H9 (cell line): Measurements from ENCODE around the gene CDR2. TPM values are rescaled to one million over a fixed set of nuclear protein-coding genes. Genes with fewer than 3 reads are reported as not detected.
A peak's percentile ranks its signal among the peaks of the same experiment; 100 is the strongest.

ENCODE experiments used
- DNase-seq: peaks from one replicate; pipeline ENCODE4 v3.0.0-alpha.2; 2017
- H2AFZ ChIP-seq: one replicate; pipeline ENCODE4 v1.6.1; 2013; ENCODE audit warnings: mild to moderate bottlenecking, low read length, control low read depth, moderate library complexity
- H2AK5ac ChIP-seq: 2 replicates; pipeline ENCODE4 v1.6.1; 2013; ENCODE audit warnings: low read length, control low read depth, mixed read lengths; ENCODE audit not compliant: insufficient read length
- H2BK120ac ChIP-seq: one replicate; pipeline ENCODE4 v1.6.1; 2013; ENCODE audit warnings: low read depth, mild to moderate bottlenecking, low read length, control low read depth, inconsistent platforms; ENCODE audit not compliant: poor library complexity, severe bottlenecking
- H2BK12ac ChIP-seq: 2 replicates; pipeline ENCODE4 v1.6.1; 2013; ENCODE audit warnings: low read length, control low read depth, mixed read lengths, low read depth; ENCODE audit not compliant: insufficient read length
- H2BK15ac ChIP-seq: 2 replicates; pipeline ENCODE4 v1.6.1; 2013; ENCODE audit warnings: low read depth, low read length, control low read depth
- H2BK20ac ChIP-seq: one replicate; pipeline ENCODE4 v1.6.1; 2013; ENCODE audit warnings: low read depth, mild to moderate bottlenecking, low read length, control low read depth, inconsistent platforms; ENCODE audit not compliant: poor library complexity, severe bottlenecking
- H2BK5ac ChIP-seq: 2 replicates; pipeline ENCODE4 v1.6.1; 2013; ENCODE audit warnings: low read length, control low read depth, mixed read lengths; ENCODE audit not compliant: insufficient read length
- H3K14ac ChIP-seq: 2 replicates; pipeline ENCODE4 v1.6.1; 2013; ENCODE audit warnings: low read length, control low read depth; ENCODE audit not compliant: insufficient read depth
- H3K18ac ChIP-seq: 2 replicates; pipeline ENCODE4 v1.6.1; 2013; ENCODE audit warnings: low read depth, mild to moderate bottlenecking, mixed read lengths, low read length, control low read depth; ENCODE audit not compliant: insufficient read length
- H3K23ac ChIP-seq: 2 replicates; pipeline ENCODE4 v1.6.1; 2013; ENCODE audit warnings: low read length, control low read depth, mixed read lengths, low read depth; ENCODE audit not compliant: insufficient read length
- H3K23me2 ChIP-seq: 2 replicates; pipeline ENCODE4 v1.6.1; 2013; ENCODE audit warnings: low read depth, mild to moderate bottlenecking, mixed read lengths, low read length, control low read depth; ENCODE audit not compliant: insufficient read length, poor library complexity, severe bottlenecking
- H3K27ac ChIP-seq: 2 replicates; pipeline ENCODE4 v1.5.1; 2013; ENCODE audit warnings: low read length, control low read depth, mixed read lengths, low read depth; ENCODE audit not compliant: insufficient read length
- H3K27me3 ChIP-seq: 2 replicates; pipeline ENCODE4 v1.6.1; 2013; ENCODE audit warnings: low read length, control low read depth, inconsistent platforms; ENCODE audit not compliant: insufficient read depth
- H3K4ac ChIP-seq: 2 replicates; pipeline ENCODE4 v1.6.1; 2013; ENCODE audit warnings: low read depth, mild to moderate bottlenecking, control low read depth, inconsistent platforms, low read length, moderate library complexity
- H3K4me1 ChIP-seq: 2 replicates; pipeline ENCODE4 v1.6.1; 2013; ENCODE audit warnings: low read length, control low read depth, inconsistent platforms; ENCODE audit not compliant: insufficient read depth
- H3K4me2 ChIP-seq: 2 replicates; pipeline ENCODE4 v1.6.1; 2013; ENCODE audit warnings: low read length, control low read depth, mixed read lengths; ENCODE audit not compliant: insufficient read length, insufficient read depth
- H3K56ac ChIP-seq: 2 replicates; pipeline ENCODE4 v1.6.1; 2013; ENCODE audit warnings: low read depth, mild to moderate bottlenecking, mixed read lengths, low read length, control low read depth; ENCODE audit not compliant: insufficient read length
- H3K79me1 ChIP-seq: 2 replicates; pipeline ENCODE4 v1.6.1; 2013; ENCODE audit warnings: low read depth, mild to moderate bottlenecking, moderate library complexity, low read length, control low read depth, inconsistent platforms; ENCODE audit not compliant: insufficient read depth, poor library complexity, severe bottlenecking
- H3K79me2 ChIP-seq: 2 replicates; pipeline ENCODE4 v1.6.1; 2013; ENCODE audit warnings: low read length, control low read depth, inconsistent platforms; ENCODE audit not compliant: insufficient read depth
- H3K9ac ChIP-seq: 2 replicates; pipeline ENCODE4 v1.6.1; 2013; ENCODE audit warnings: low read length, control low read depth, mixed read lengths; ENCODE audit not compliant: insufficient read length; ENCODE audit errors: extremely low read depth
- H3K9me3 ChIP-seq: one replicate; pipeline ENCODE4 v1.6.1; 2013; ENCODE audit warnings: low read depth, low read length, inconsistent platforms; ENCODE audit not compliant: control insufficient read depth
- H3T11ph ChIP-seq: one replicate; pipeline ENCODE4 v1.6.1; 2013; ENCODE audit warnings: mild to moderate bottlenecking, low read length, control low read depth, inconsistent platforms
- H4K20me1 ChIP-seq: one replicate; pipeline ENCODE4 v1.6.1; 2013; ENCODE audit not compliant: control insufficient read depth, insufficient read length, insufficient read depth
- H4K5ac ChIP-seq: 2 replicates; pipeline ENCODE4 v1.6.1; 2013; ENCODE audit warnings: low read depth, mild to moderate bottlenecking, mixed read lengths, low read length, control low read depth; ENCODE audit not compliant: insufficient read length
- H4K8ac ChIP-seq: replicated peaks from 2 replicates; pipeline ENCODE4 v1.6.1; 2013; ENCODE audit warnings: low read length, control low read depth, mixed read lengths, low read depth; ENCODE audit not compliant: insufficient read length
- H4K91ac ChIP-seq: 2 replicates; pipeline ENCODE4 v1.6.1; 2013; ENCODE audit warnings: low read depth, mild to moderate bottlenecking, moderate library complexity, mixed read lengths, low read length, control low read depth; ENCODE audit not compliant: insufficient read length
- H3K27ac Mint-ChIP-seq, 3 experiments: 2 replicates in 2 of 3; 3 replicates in 1 of 3; pipeline ENCODE4 v1.8.0; 2020 to 2021; ENCODE audit warnings: mixed read lengths in 3 of 3, mild to moderate bottlenecking in 1 of 3, moderate library complexity in 1 of 3
- H3K27me3 Mint-ChIP-seq: 2 replicates; pipeline ENCODE4 v1.8.0; 2021; ENCODE audit warnings: low read depth, mild to moderate bottlenecking, moderate library complexity, mixed read lengths
- H3K36me3 Mint-ChIP-seq, 3 experiments: 2 replicates in 2 of 3; 3 replicates in 1 of 3; pipeline ENCODE4 v1.8.0; 2020 to 2021; ENCODE audit warnings: low read depth in 3 of 3, mixed read lengths in 3 of 3; ENCODE audit not compliant: insufficient read depth in 1 of 3
- H3K4me1 Mint-ChIP-seq, 2 experiments: 2 replicates each; pipeline ENCODE4 v1.8.0; 2020; ENCODE audit warnings: mixed read lengths in 2 of 2
- H3K4me3 Mint-ChIP-seq, 2 experiments: 2 replicates in 1 of 2; 3 replicates in 1 of 2; pipeline ENCODE4 v1.8.0; 2020 to 2021; ENCODE audit warnings: mild to moderate bottlenecking in 2 of 2, mixed read lengths in 2 of 2, moderate library complexity in 1 of 2
- H3K9me3 Mint-ChIP-seq, 2 experiments: 2 replicates in 1 of 2; 3 replicates in 1 of 2; pipeline ENCODE4 v1.8.0; 2020; ENCODE audit warnings: mild to moderate bottlenecking in 2 of 2, mixed read lengths in 2 of 2, moderate library complexity in 1 of 2
- WGBS: extraction: QIAGEN DNeasy Blood & Tissue Kit; methylation state at CpG from one replicate; pipeline ENCODE4 v1.1.7; 2013; ENCODE audit warnings: missing lambda C conversion rate, low lambda C conversion rate, mixed read lengths; ENCODE audit not compliant: insufficient read length; ENCODE audit errors: extremely low coverage; 5-methylcytosine and 5-hydroxymethylcytosine counted together
- total RNA-seq: library from RNA; stranded (reverse); gene quantifications from 2 replicates; pipeline ENCODE4 v1.2.1, GENCODE V29; 2021
- TF ChIP-seq, protein P1 (sequence below): fragments of 200-600 bp; sonication (generic); conservative IDR thresholded peaks from 3 replicates; pipeline ENCODE4 v1.8.0; 2021; ENCODE audit warnings: antibody characterized with exemption, mild to moderate bottlenecking

The CDR2 gene
- total RNA-seq, 1 experiment from 2014 or later = 33.4 TPM

DNA sequence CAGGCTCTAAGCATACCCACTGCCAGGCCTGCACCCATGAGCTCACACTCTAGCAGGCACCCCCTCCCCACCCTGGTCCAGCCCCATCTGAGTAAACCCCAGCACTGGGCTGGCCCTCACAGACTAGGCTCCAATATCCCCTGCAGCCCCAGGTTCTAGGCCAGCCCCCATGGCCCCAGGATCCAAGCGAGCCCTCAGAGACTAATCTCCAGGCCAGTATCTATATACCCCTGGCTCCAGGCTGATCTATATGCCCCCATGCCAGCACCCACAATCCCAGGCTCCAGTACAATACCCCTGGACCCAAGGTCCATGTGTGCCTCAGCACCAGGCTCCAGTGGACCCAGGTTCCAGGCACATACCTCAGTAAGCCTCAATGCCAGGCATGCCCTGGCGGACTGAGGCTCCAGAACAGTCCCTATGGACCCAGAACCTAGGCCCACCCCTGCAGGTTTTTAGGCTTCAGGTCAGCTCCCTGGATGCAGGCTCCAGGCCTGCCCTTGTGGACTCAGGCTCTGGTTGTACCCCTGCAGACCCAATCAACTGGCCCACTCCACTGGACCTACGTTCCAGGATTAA, 38.7 kb downstream of the CDR2 start:
- Histone ChIP-seq H3K4me2 (no peak overlapping the region), H3K79me1 (no peaks in the 10 kb centered on the region), H3K27ac (no peak overlapping the region), H2BK5ac (no peak overlapping the region), H2AFZ (no peak overlapping the region), H3K27me3 (no peaks in the 10 kb centered on the region), H4K20me1 (no peaks in the 10 kb centered on the region), H4K91ac (no peak overlapping the region), H3K14ac (no peak overlapping the region), H2BK20ac (no peak overlapping the region), H4K5ac (no peak overlapping the region), H3K18ac (no peak overlapping the region), H2AK5ac (no peak overlapping the region), H4K8ac (no peak overlapping the region), H2BK15ac (no peak overlapping the region), H3K79me2 (no peaks in the 10 kb centered on the region), H2BK120ac (no peak overlapping the region), H3T11ph (no peak overlapping the region), H3K4me1 (no peaks in the 10 kb centered on the region), H3K23ac (no peak overlapping the region), H3K9me3 (no peaks in the 10 kb centered on the region), H3K23me2 (no peaks in the 10 kb centered on the region), H3K56ac (no peak overlapping the region), H2BK12ac (no peak overlapping the region), H3K4ac (no peak overlapping the region), H3K9ac (no peak overlapping the region)
- WGBS = no CpG with 5 or more reads among the region's 3 CpGs
- H3K9me3 Mint-ChIP-seq = peaks cover 24 to 29% of the 10 kb centered on the region in 2 experiments
- no peak for DNase-seq
- no peak overlapping the region for H3K4me3 Mint-ChIP-seq
- peaks cover 53 to 85% (median 78%) of the 10 kb centered on the region in 3 experiments for H3K36me3 Mint-ChIP-seq
- TF ChIP-seq, protein P1, sequence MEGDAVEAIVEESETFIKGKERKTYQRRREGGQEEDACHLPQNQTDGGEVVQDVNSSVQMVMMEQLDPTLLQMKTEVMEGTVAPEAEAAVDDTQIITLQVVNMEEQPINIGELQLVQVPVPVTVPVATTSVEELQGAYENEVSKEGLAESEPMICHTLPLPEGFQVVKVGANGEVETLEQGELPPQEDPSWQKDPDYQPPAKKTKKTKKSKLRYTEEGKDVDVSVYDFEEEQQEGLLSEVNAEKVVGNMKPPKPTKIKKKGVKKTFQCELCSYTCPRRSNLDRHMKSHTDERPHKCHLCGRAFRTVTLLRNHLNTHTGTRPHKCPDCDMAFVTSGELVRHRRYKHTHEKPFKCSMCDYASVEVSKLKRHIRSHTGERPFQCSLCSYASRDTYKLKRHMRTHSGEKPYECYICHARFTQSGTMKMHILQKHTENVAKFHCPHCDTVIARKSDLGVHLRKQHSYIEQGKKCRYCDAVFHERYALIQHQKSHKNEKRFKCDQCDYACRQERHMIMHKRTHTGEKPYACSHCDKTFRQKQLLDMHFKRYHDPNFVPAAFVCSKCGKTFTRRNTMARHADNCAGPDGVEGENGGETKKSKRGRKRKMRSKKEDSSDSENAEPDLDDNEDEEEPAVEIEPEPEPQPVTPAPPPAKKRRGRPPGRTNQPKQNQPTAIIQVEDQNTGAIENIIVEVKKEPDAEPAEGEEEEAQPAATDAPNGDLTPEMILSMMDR = no peak
- H3K27ac Mint-ChIP-seq = peak overlapping the region in 1 of 3 experiments; percentile 24; a peak in 1 of 7 replicates
- no peaks in the 10 kb centered on the region for H3K4me1 Mint-ChIP-seq
- H3K27me3 Mint-ChIP-seq = no peaks in the 10 kb centered on the region; the same call in 1 of the 2 replicates
